Activated CD4-positive, alpha-beta T cell treated with anti-CD3 and anti-CD28 coated beads, Interleukin-10, Interleukin-2, amounts not matched to agents 100 ng/mL and 50 ng/mL, durations not matched to agents 16 hours and 8 hours (primary cell): ENCODE results near the gene HSF2BP.
"Not testable (repeated sequence)": the region's sequence is repeated elsewhere in the genome, so short reads cannot be mapped to it uniquely, and the experiment has no call there.

Experiments used
- DNase-seq: peaks from one replicate; pipeline ENCODE4 v3.0.0-alpha.2; 2020

HSF2BP gene

GRCh38 chr21:43513023-43513422 lies 146.3 kb downstream of the HSF2BP start:
- DNase-seq: not testable (repeated sequence)

- DNase-seq: not testable (repeated sequence)
Measured at GRCh38 chr21:43511209-43511608, 148.1 kb downstream of the HSF2BP start.

- not testable (repeated sequence) for DNase-seq
Measured at GRCh38 chr21:43510669-43511068, 148.6 kb downstream of the HSF2BP start.

- not testable (repeated sequence) for DNase-seq
Measured at GRCh38 chr21:43503892-43504291, 155.4 kb downstream of the HSF2BP start.

- not testable (repeated sequence) for DNase-seq
Measured at GRCh38 chr21:43503075-43503750, 156.1 kb downstream of the HSF2BP start.

- DNase-seq: not testable (repeated sequence)
Measured at GRCh38 chr21:43502407-43503071, 156.7 kb downstream of the HSF2BP start.

GRCh38 chr21:43498924-43499323 lies 160.4 kb downstream of the HSF2BP start:
- DNase-seq: not testable (repeated sequence)

GRCh38 chr21:43498065-43498464 lies 161.2 kb downstream of the HSF2BP start:
- DNase-seq: not testable (repeated sequence)

GRCh38 chr21:43494279-43495012 lies 164.8 kb downstream of the HSF2BP start:
- not testable (repeated sequence) for DNase-seq

- not testable (repeated sequence) for DNase-seq
Measured at GRCh38 chr21:43493471-43493870, 165.8 kb downstream of the HSF2BP start.

GRCh38 chr21:43488235-43488634 lies 171.1 kb downstream of the HSF2BP start:
- not testable (repeated sequence) for DNase-seq

GRCh38 chr21:43486051-43486450 lies 173.2 kb downstream of the HSF2BP start:
- not testable (repeated sequence) for DNase-seq

- DNase-seq: not testable (repeated sequence)
Measured at GRCh38 chr21:43485016-43485415, 174.3 kb downstream of the HSF2BP start.

- not testable (repeated sequence) for DNase-seq
Measured at GRCh38 chr21:43479197-43479596, 180.1 kb downstream of the HSF2BP start.
